BLaER1 treated with 17β-estradiol and CSF1 and Interleukin-3, amounts not matched to agents 10 nM and 100 nM (cell line): ENCODE results near the gene LEKR1.
A peak's percentile ranks its signal among the peaks of the same experiment; 100 is the strongest.

Source experiments
- H3K27ac ChIP-seq, 11 experiments: shearing (Covaris generic); formaldehyde crosslinking; 2 replicates each; pipeline ENCODE4 v1.8.1; 2022
- H3K27me3 ChIP-seq, 11 experiments: shearing (Covaris generic); formaldehyde crosslinking; 2 replicates each; pipeline ENCODE4 v1.8.1; 2022
- H3K36me3 ChIP-seq, 11 experiments: shearing (Covaris generic); formaldehyde crosslinking; 2 replicates each; pipeline ENCODE4 v1.8.1; 2022
- H3K4me1 ChIP-seq, 10 experiments: shearing (Covaris generic); formaldehyde crosslinking; 2 replicates each; pipeline ENCODE4 v1.8.1; 2022
- H3K4me2 ChIP-seq, 11 experiments: shearing (Covaris generic); formaldehyde crosslinking; 2 replicates each; pipeline ENCODE4 v1.8.1; 2022
- H3K4me3 ChIP-seq, 10 experiments: shearing (Covaris generic); formaldehyde crosslinking; 2 replicates each; pipeline ENCODE4 v1.8.1; 2022
- H3K9ac ChIP-seq, 11 experiments: shearing (Covaris generic); formaldehyde crosslinking; 2 replicates each; pipeline ENCODE4 v1.8.1; 2022
- H3K9me3 ChIP-seq, 11 experiments: shearing (Covaris generic); formaldehyde crosslinking; replicated peaks in 1 of 11; 2 replicates each; pipeline ENCODE4 v1.8.1; 2022
- H4K20me1 ChIP-seq, 11 experiments: shearing (Covaris generic); formaldehyde crosslinking; 2 replicates each; pipeline ENCODE4 v1.8.1; 2022
- Cebpa-rat ChIP-seq, 11 experiments: shearing (Covaris generic); IDR thresholded peaks; 2 replicates each; pipeline ENCODE4 v1.8.1; 2022

The LEKR1 gene

GRCh38 chr3:157078131-157078810 lies 252.1 kb downstream of the LEKR1 start:
- no peak for TF ChIP-seq Cebpa-rat (IDR thresholded peaks at IDR 0.05)
- Histone ChIP-seq H3K27me3 (no peaks in the 10 kb centered on the region; a peak in 1 of 22 replicates), H3K9ac (no peak overlapping the region), H4K20me1 (no peaks in the 10 kb centered on the region), H3K27ac (no peak overlapping the region), H3K4me2 (no peak overlapping the region), H3K4me1 (peaks cover 0 to 18% (median 10%) of the 10 kb centered on the region in 10 experiments; a peak in 15 of 20 replicates), H3K36me3 (no peaks in the 10 kb centered on the region), H3K4me3 (no peak overlapping the region), H3K9me3 (no peaks in the 10 kb centered on the region)

GRCh38 chr3:157078811-157079185 lies 252.6 kb downstream of the LEKR1 start:
- Histone ChIP-seq H4K20me1 (no peaks in the 10 kb centered on the region), H3K4me2 (no peak overlapping the region), H3K27ac (no peak overlapping the region), H3K4me3 (no peak overlapping the region), H3K4me1 (peaks cover 0 to 18% (median 10%) of the 10 kb centered on the region in 10 experiments; a peak in 15 of 20 replicates), H3K9me3 (no peaks in the 10 kb centered on the region), H3K9ac (no peak overlapping the region), H3K27me3 (no peaks in the 10 kb centered on the region; a peak in 1 of 22 replicates), H3K36me3 (no peaks in the 10 kb centered on the region)
- no peak for TF ChIP-seq Cebpa-rat (IDR thresholded peaks at IDR 0.05)

- no peak for TF ChIP-seq Cebpa-rat (IDR thresholded peaks at IDR 0.05)
- Histone ChIP-seq H3K27ac (no peak overlapping the region), H3K4me1 (peaks cover 0 to 17% (median 10%) of the 10 kb centered on the region in 10 experiments; a peak in 15 of 20 replicates), H3K9me3 (no peaks in the 10 kb centered on the region), H3K9ac (no peak overlapping the region), H3K36me3 (no peaks in the 10 kb centered on the region), H3K27me3 (no peaks in the 10 kb centered on the region; a peak in 1 of 22 replicates), H3K4me2 (peak overlapping the region in 6 of 11 experiments; percentile 3 to 40 (median 9); a peak in 5 of 22 replicates), H3K4me3 (no peak overlapping the region), H4K20me1 (no peaks in the 10 kb centered on the region)
Measured at GRCh38 chr3:157079676-157080369, 253.7 kb downstream of the LEKR1 start.

GRCh38 chr3:157081626-157082210 lies 255.6 kb downstream of the LEKR1 start:
- Histone ChIP-seq H4K20me1 (no peaks in the 10 kb centered on the region), H3K4me3 (no peak overlapping the region), H3K9ac (peak overlapping the region in 4 of 11 experiments; percentile 1 to 50 (median 15); a peak in 3 of 22 replicates), H3K36me3 (no peaks in the 10 kb centered on the region), H3K27ac (peak overlapping the region in 2 of 11 experiments; percentile 28 to 49; a peak in 3 of 22 replicates), H3K4me2 (peak overlapping the region in 8 of 11 experiments; percentile 11 to 60 (median 42); a peak in 11 of 22 replicates), H3K9me3 (no peaks in the 10 kb centered on the region), H3K4me1 (peaks cover 0 to 13% (median 9%) of the 10 kb centered on the region in 10 experiments; a peak in 15 of 20 replicates), H3K27me3 (no peaks in the 10 kb centered on the region)
- TF ChIP-seq Cebpa-rat (IDR thresholded peaks at IDR 0.05), result no peak

- Histone ChIP-seq H3K27me3 (no peaks in the 10 kb centered on the region), H3K36me3 (no peaks in the 10 kb centered on the region), H3K4me1 (peaks cover 2 to 20% (median 12%) of the 10 kb centered on the region in 10 experiments), H3K4me2 (peak overlapping the region in 4 of 11 experiments; percentile 11 to 58 (median 36); a peak in 4 of 22 replicates), H3K9ac (peak overlapping the region in 4 of 11 experiments; percentile 1 to 50 (median 15); a peak in 3 of 22 replicates), H3K9me3 (no peaks in the 10 kb centered on the region), H4K20me1 (no peaks in the 10 kb centered on the region), H3K4me3 (no peak overlapping the region), H3K27ac (no peak overlapping the region)
- no peak for TF ChIP-seq Cebpa-rat (IDR thresholded peaks at IDR 0.05)
Measured at GRCh38 chr3:157082305-157082982, 256.3 kb downstream of the LEKR1 start.

- Histone ChIP-seq H3K27ac (no peak overlapping the region), H3K36me3 (no peaks in the 10 kb centered on the region), H3K4me2 (no peak overlapping the region), H3K27me3 (no peaks in the 10 kb centered on the region), H3K4me1 (peaks cover 13 to 31% (median 22%) of the 10 kb centered on the region in 10 experiments), H4K20me1 (no peaks in the 10 kb centered on the region), H3K9ac (no peak overlapping the region), H3K9me3 (no peaks in the 10 kb centered on the region), H3K4me3 (no peak overlapping the region)
- no peak for TF ChIP-seq Cebpa-rat (IDR thresholded peaks at IDR 0.05)
Measured at GRCh38 chr3:157083824-157084223, 257.7 kb downstream of the LEKR1 start.

- Histone ChIP-seq H3K9ac (no peak overlapping the region), H4K20me1 (no peaks in the 10 kb centered on the region), H3K4me1 (peaks cover 29 to 41% (median 34%) of the 10 kb centered on the region in 10 experiments), H3K9me3 (no peaks in the 10 kb centered on the region), H3K4me3 (no peak overlapping the region), H3K27ac (no peak overlapping the region), H3K4me2 (no peak overlapping the region), H3K27me3 (no peaks in the 10 kb centered on the region), H3K36me3 (no peaks in the 10 kb centered on the region)
- no peak for TF ChIP-seq Cebpa-rat (IDR thresholded peaks at IDR 0.05)
Measured at GRCh38 chr3:157086060-157086750, 260.1 kb downstream of the LEKR1 start.

GRCh38 chr3:157086775-157087174 lies 260.6 kb downstream of the LEKR1 start:
- H3K27me3 ChIP-seq, result no peaks in the 10 kb centered on the region
- no peaks in the 10 kb centered on the region for H3K9me3 ChIP-seq
- TF ChIP-seq Cebpa-rat (IDR thresholded peaks at IDR 0.05), result no peak
- H3K9ac ChIP-seq, result no peak overlapping the region
- peaks cover 29 to 47% (median 33%) of the 10 kb centered on the region in 10 experiments for H3K4me1 ChIP-seq
- H3K27ac ChIP-seq, result no peak overlapping the region
- no peaks in the 10 kb centered on the region for H4K20me1 ChIP-seq
- H3K36me3 ChIP-seq, result no peaks in the 10 kb centered on the region
- H3K4me2 ChIP-seq, result 0 out of 22 replicates have a peak overlapping the region, but pooled peaks of 1 of the 11 experiments have one; percentile 86
- H3K4me3 ChIP-seq, result no peak overlapping the region
